A549 (cell line): ENCODE measurements around the gene FRY. TPM values are rescaled to one million over a fixed set of nuclear protein-coding genes. Genes with fewer than 3 reads are reported as not detected.
A peak's percentile ranks its signal among the peaks of the same experiment; 100 is the strongest.

Experiments
- ATAC-seq, 2 experiments: fragments of 200-7000 bp in 1 of 2; fragments of >200 bp in 1 of 2; cut with Nextera tagmentation in 1 of 2; cut with Tn5 transposase in 1 of 2; 3 replicates each; pipeline versions ENCODE4 v1.8.0 to v1.9.1; 2018 to 2020; ENCODE audit warnings: mild to moderate bottlenecking in 1 of 2, moderate library complexity in 1 of 2
- CTCF ChIA-PET: fragments of 300-600 bp; sonication (Branson Sonifier 250); formaldehyde crosslinking; extraction: SDS; loops from one replicate; lab custom pipeline; 2021; ENCODE audit warnings: antibody characterized with exemption, inconsistent platforms; lab: Yijun Ruan, JAX
- POLR2A ChIA-PET: fragments of 350-600 bp; formaldehyde crosslinking; extraction: SDS; loops from one replicate; lab custom pipeline; 2021; ENCODE audit warnings: antibody characterized with exemption, inconsistent platforms; lab: Yijun Ruan, JAX
- DNase-seq, 2 experiments: peaks; one replicate each; pipeline versions ENCODE4 v3.0.0 to v3.0.0-alpha.2; 2011 to 2016; ENCODE audit warnings: low read depth in 1 of 2, low spot score in 1 of 2
- FAIRE-seq: peaks from 2 replicates; lab custom pipeline; 2011; peaks lifted over from hg19 to GRCh38; lab: Jason Lieb, UNC
- H3K27ac ChIP-seq, 2 experiments: fragments of >200 bp; sonication (Bioruptor Twin); formaldehyde crosslinking; 3 replicates each; pipeline ENCODE4 v1.5.1; 2016 to 2017
- H3K4me1 ChIP-seq: fragments of >200 bp; sonication (Bioruptor Twin); formaldehyde crosslinking; 3 replicates; pipeline ENCODE4 v1.6.1; 2016
- H3K4me2 ChIP-seq: fragments of >200 bp; sonication (Bioruptor Twin); formaldehyde crosslinking; 3 replicates; pipeline ENCODE4 v1.6.1; 2016
- H3K4me3 ChIP-seq: fragments of >200 bp; sonication (Bioruptor Twin); formaldehyde crosslinking; 3 replicates; pipeline ENCODE4 v1.5.1; 2016
- H3K9me3 ChIP-seq: fragments of >200 bp; sonication (Bioruptor Twin); formaldehyde crosslinking; 3 replicates; pipeline ENCODE4 v1.6.1; 2016
- CEBPB ChIP-seq, 2 experiments: fragments of >200 bp in 1 of 2; sonication (Bioruptor Twin) in 1 of 2; formaldehyde crosslinking in 1 of 2; IDR thresholded peaks; 2 replicates each; pipeline ENCODE4 v1.6.1; 2012 to 2016
- CHD2 ChIP-seq: fragments of 150-350 bp; IDR thresholded peaks from 2 replicates; pipeline ENCODE4 v1.6.1; 2014; ENCODE audit warnings: low read length; ENCODE audit not compliant: partially characterized antibody
- CHD4 ChIP-seq: fragments of 200-600 bp; sonication (generic); IDR thresholded peaks from 2 replicates; pipeline ENCODE4 v1.6.1; 2016; ENCODE audit warnings: antibody characterized with exemption, mild to moderate bottlenecking, borderline replicate concordance
- EHMT2 ChIP-seq: fragments of 200-600 bp; sonication (generic); IDR thresholded peaks from 2 replicates; pipeline ENCODE4 v1.6.1; 2016; ENCODE audit warnings: antibody characterized with exemption, low read depth, mild to moderate bottlenecking, moderate library complexity
- EP300 ChIP-seq, 2 experiments: fragments of >200 bp; sonication (Bioruptor Twin); formaldehyde crosslinking; IDR thresholded peaks; 2 replicates in 1 of 2; 3 replicates in 1 of 2; pipeline ENCODE4 v1.6.1; 2016 to 2017
- ESRRA ChIP-seq: fragments of 150-350 bp; IDR thresholded peaks from 2 replicates; pipeline ENCODE4 v1.6.1; 2014; ENCODE audit warnings: mild to moderate bottlenecking, low read length, borderline replicate concordance
- FOSL2 ChIP-seq, 2 experiments: fragments of 450-650 bp in 1 of 2; fragments of >200 bp in 1 of 2; sonication (Bioruptor Twin) in 1 of 2; formaldehyde crosslinking; IDR thresholded peaks; 2 replicates each; pipeline versions ENCODE4 v1.5.0 to v1.6.1; 2016 to 2020; ENCODE audit warnings: mild to moderate bottlenecking in 1 of 2, moderate library complexity in 1 of 2
- GATA3 ChIP-seq: IDR thresholded peaks from 2 replicates; pipeline ENCODE4 v1.6.1; 2012; ENCODE audit warnings: borderline replicate concordance
- JUN ChIP-seq, 2 experiments: fragments of >200 bp; sonication (Bioruptor Twin); formaldehyde crosslinking; IDR thresholded peaks; 2 replicates in 1 of 2; 3 replicates in 1 of 2; pipeline ENCODE4 v1.6.1; 2016 to 2017
- KDM1A ChIP-seq: fragments of 200-600 bp; sonication (generic); IDR thresholded peaks from 2 replicates; pipeline ENCODE4 v1.6.1; 2016; ENCODE audit warnings: low read depth, mild to moderate bottlenecking
- MAFK ChIP-seq: fragments of 450-650 bp; IDR thresholded peaks from 2 replicates; pipeline ENCODE4 v1.6.1; 2014; ENCODE audit not compliant: partially characterized antibody
- MAZ ChIP-seq: fragments of 150-350 bp; IDR thresholded peaks from 2 replicates; pipeline ENCODE4 v1.6.1; 2014; ENCODE audit warnings: antibody characterized with exemption, low read depth, low read length, borderline replicate concordance
- MYC ChIP-seq: IDR thresholded peaks from 2 replicates; pipeline ENCODE4 v1.6.1; 2012; ENCODE audit warnings: mild to moderate bottlenecking, inconsistent platforms, low read length, improper control_type of control experiment, borderline replicate concordance
- NFE2L2 ChIP-seq: fragments of 150-350 bp; conservative IDR thresholded peaks from 2 replicates; pipeline ENCODE4 v1.6.1; 2014; ENCODE audit warnings: low read length
- PHF8 ChIP-seq: fragments of 200-600 bp; sonication (generic); IDR thresholded peaks from 2 replicates; pipeline ENCODE4 v1.6.1; 2016; ENCODE audit warnings: low read depth, mild to moderate bottlenecking, antibody characterized with exemption, moderate library complexity, borderline replicate concordance
- SREBF2 ChIP-seq: fragments of 450-650 bp; IDR thresholded peaks from 2 replicates; pipeline ENCODE4 v1.6.1; 2014; ENCODE audit warnings: mild to moderate bottlenecking, moderate library complexity
- WGBS: methylation state at CpG from one replicate; pipeline ENCODE4 v1.1.6; 2017; ENCODE audit errors: missing lambda C conversion rate; 5-methylcytosine and 5-hydroxymethylcytosine counted together
- polyA plus RNA-seq, 4 experiments: library from polyadenylated mRNA; depleted of rRNA in 3 of 4; stranded (reverse); fragments of >200 nt; fragmentation: RNase III in 1 of 4; extraction: RNeasy Plus Mini Kit Qiagen cat#74134 plus additional on column Dnase treatment in 1 of 4; gene quantifications; 2 replicates in 3 of 4; 3 replicates in 1 of 4; pipeline ENCODE4 v1.2.3, GENCODE V29; 2011 to 2017
- TF ChIP-seq, protein P1 (sequence below): fragments of 200-600 bp; sonication (generic); IDR thresholded peaks from 2 replicates; pipeline ENCODE4 v1.6.1; 2016; ENCODE audit warnings: antibody characterized with exemption, mild to moderate bottlenecking, moderate library complexity
- TF ChIP-seq, protein P2 (sequence below): fragments of >200 bp; sonication (Bioruptor Twin); formaldehyde crosslinking; IDR thresholded peaks from 3 replicates; pipeline ENCODE4 v1.6.1; 2016
- TF ChIP-seq, protein P3 (sequence below): fragments of 450-650 bp; IDR thresholded peaks from 2 replicates; pipeline ENCODE4 v1.6.1; 2014; ENCODE audit warnings: antibody characterized with exemption

Gene FRY
- polyA plus RNA-seq, 2 of the 4 experiments (the other 2 are of a cell fraction) = 0.08 to 0.26 TPM

DNA sequence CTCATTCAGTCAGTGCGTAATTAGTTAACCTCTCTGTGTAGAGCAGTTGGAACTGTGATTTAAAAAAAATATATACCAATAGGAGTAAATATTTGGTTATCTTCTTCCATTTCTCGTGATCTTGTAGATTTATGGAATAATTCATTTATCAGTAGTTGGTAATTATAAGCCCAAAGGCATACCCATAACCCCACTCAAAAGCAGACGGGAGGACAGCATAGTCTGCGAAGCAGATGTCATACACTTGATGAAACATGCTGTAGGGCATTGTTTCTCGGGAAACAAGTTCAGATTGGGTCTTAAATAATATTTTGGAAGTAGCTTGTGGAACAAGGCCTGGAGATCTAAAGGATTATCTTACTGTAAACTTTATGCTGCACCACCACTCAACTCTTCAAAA, 119.7 kb downstream of the FRY start:
- FAIRE-seq = no peak
- DNase-seq = no peak
- no peaks in the 10 kb centered on the region for H3K9me3 ChIP-seq
- CTCF ChIA-PET = no interaction called here
- WGBS = 84% methylated on average over 5 of the region's 5 CpGs
- H3K4me2 ChIP-seq = no peak overlapping the region
- ATAC-seq = no peak
- POLR2A ChIA-PET = no interaction called here
- H3K4me3 ChIP-seq = no peak overlapping the region
- peaks cover 6% of the 10 kb centered on the region; the same call in 1 of the 3 replicates for H3K4me1 ChIP-seq
- no peak for TF ChIP-seq CHD4
- no peak for TF ChIP-seq MAZ
- TF ChIP-seq, protein P1, sequence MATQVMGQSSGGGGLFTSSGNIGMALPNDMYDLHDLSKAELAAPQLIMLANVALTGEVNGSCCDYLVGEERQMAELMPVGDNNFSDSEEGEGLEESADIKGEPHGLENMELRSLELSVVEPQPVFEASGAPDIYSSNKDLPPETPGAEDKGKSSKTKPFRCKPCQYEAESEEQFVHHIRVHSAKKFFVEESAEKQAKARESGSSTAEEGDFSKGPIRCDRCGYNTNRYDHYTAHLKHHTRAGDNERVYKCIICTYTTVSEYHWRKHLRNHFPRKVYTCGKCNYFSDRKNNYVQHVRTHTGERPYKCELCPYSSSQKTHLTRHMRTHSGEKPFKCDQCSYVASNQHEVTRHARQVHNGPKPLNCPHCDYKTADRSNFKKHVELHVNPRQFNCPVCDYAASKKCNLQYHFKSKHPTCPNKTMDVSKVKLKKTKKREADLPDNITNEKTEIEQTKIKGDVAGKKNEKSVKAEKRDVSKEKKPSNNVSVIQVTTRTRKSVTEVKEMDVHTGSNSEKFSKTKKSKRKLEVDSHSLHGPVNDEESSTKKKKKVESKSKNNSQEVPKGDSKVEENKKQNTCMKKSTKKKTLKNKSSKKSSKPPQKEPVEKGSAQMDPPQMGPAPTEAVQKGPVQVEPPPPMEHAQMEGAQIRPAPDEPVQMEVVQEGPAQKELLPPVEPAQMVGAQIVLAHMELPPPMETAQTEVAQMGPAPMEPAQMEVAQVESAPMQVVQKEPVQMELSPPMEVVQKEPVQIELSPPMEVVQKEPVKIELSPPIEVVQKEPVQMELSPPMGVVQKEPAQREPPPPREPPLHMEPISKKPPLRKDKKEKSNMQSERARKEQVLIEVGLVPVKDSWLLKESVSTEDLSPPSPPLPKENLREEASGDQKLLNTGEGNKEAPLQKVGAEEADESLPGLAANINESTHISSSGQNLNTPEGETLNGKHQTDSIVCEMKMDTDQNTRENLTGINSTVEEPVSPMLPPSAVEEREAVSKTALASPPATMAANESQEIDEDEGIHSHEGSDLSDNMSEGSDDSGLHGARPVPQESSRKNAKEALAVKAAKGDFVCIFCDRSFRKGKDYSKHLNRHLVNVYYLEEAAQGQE = no peak
- TF ChIP-seq SREBF2 = no peak
- TF ChIP-seq ESRRA = no peak
- TF ChIP-seq KDM1A = no peak
- TF ChIP-seq MYC = no peak
- TF ChIP-seq CHD2 = no peak
- TF ChIP-seq, protein P2, sequence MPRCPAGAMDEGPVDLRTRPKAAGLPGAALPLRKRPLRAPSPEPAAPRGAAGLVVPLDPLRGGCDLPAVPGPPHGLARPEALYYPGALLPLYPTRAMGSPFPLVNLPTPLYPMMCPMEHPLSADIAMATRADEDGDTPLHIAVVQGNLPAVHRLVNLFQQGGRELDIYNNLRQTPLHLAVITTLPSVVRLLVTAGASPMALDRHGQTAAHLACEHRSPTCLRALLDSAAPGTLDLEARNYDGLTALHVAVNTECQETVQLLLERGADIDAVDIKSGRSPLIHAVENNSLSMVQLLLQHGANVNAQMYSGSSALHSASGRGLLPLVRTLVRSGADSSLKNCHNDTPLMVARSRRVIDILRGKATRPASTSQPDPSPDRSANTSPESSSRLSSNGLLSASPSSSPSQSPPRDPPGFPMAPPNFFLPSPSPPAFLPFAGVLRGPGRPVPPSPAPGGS = no peak
- no peak for TF ChIP-seq PHF8
- H3K27ac ChIP-seq = no peak overlapping the region

DNA sequence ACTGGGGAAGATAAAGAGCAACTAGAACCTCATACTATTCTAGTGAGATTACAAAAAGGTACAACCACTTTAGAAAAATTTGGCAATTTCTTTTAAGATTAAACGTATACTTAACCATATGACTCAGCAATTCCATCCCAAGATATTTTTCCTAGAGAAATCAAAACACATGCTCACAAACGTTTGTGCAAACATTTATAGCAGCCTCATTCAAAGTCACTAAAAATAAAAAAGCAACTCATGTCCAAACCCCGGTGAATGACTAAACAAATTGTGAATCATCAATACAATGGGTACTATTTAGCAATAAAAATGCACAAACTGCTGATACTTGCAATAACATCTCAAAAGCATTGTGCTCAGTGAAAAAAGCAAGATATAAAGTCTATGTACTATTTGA, 121.5 kb downstream of the FRY start:
- FAIRE-seq (no peak), DNase-seq (peak in 1 of 2 experiments; percentile 20), ATAC-seq (no peak)
- TF ChIP-seq CEBPB (IDR thresholded peaks at IDR 0.05) = 0 out of 4 replicates have a peak, but pooled peaks of 1 of the 2 experiments have one; percentile 4
- no peak for TF ChIP-seq JUN (IDR thresholded peaks at IDR 0.05)
- no peak for TF ChIP-seq GATA3
- peak; percentile 52; the same call in 1 of the 2 replicates for TF ChIP-seq NFE2L2
- TF ChIP-seq, protein P3, sequence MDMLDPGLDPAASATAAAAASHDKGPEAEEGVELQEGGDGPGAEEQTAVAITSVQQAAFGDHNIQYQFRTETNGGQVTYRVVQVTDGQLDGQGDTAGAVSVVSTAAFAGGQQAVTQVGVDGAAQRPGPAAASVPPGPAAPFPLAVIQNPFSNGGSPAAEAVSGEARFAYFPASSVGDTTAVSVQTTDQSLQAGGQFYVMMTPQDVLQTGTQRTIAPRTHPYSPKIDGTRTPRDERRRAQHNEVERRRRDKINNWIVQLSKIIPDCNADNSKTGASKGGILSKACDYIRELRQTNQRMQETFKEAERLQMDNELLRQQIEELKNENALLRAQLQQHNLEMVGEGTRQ = no peak
- TF ChIP-seq KDM1A = no peak
- TF ChIP-seq EP300 (IDR thresholded peaks at IDR 0.05) = no peak
- no peak for TF ChIP-seq FOSL2 (IDR thresholded peaks at IDR 0.05)
- peak; percentile 44; the same call in 1 of the 2 replicates for TF ChIP-seq FOSL2 (CRISPR knock-in tag; IDR thresholded peaks at IDR 0.05)
- peak; percentile 89 for TF ChIP-seq MAFK
- TF ChIP-seq, protein P2 = no peak
- TF ChIP-seq EHMT2 = no peak
- 3% methylated on average over 3 of the region's 3 CpGs for whole genome bisulfite sequencing
- H3K4me3 ChIP-seq = no peak overlapping the region
- H3K4me2 ChIP-seq = peak overlapping the region; percentile 19; the same call in 1 of the 3 replicates
- ChIA-PET POLR2A (no interaction called here), CTCF (no interaction called here)
- no peaks in the 10 kb centered on the region for H3K9me3 ChIP-seq
- H3K4me1 ChIP-seq = peaks cover 6% of the 10 kb centered on the region; the same call in 1 of the 3 replicates
- H3K27ac ChIP-seq = no peak overlapping the region; a peak in 1 of 6 replicates
